ENCODE measurements around the gene TSHZ2.

Gene TSHZ2

DNA sequence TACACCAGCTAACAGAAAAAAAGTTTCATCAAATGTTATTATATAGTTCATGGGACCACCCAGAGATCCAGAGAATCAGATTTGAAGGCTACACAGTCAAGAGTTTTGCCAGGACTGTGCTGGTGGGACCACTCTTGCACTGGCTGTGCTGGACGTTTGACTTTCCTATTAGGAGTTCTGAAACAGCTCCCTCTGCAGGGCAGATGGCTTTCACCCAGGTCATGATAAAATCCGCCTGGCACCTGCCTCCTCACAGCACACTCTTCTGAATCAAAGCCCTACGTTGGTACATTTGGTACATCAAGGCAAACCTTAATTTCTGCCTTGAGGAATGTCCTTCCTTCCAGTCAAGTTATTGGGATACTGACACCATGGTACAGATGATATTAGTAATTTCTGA lies 319.4 kb downstream of the TSHZ2 start:
- DNase-seq: no peak

GRCh38 chr20:53292347-53292746 lies 320.2 kb downstream of the TSHZ2 start:
- no peak for DNase-seq

GRCh38 chr20:53294804-53295203 lies 322.6 kb downstream of the TSHZ2 start:
- DNase-seq: no peak

GRCh38 chr20:53296025-53296424 lies 323.9 kb downstream of the TSHZ2 start:
- DNase-seq: no peak

- DNase-seq: no peak
These were observed 324.4 kb downstream of the TSHZ2 start for GRCh38 chr20:53296451-53297153.

DNA sequence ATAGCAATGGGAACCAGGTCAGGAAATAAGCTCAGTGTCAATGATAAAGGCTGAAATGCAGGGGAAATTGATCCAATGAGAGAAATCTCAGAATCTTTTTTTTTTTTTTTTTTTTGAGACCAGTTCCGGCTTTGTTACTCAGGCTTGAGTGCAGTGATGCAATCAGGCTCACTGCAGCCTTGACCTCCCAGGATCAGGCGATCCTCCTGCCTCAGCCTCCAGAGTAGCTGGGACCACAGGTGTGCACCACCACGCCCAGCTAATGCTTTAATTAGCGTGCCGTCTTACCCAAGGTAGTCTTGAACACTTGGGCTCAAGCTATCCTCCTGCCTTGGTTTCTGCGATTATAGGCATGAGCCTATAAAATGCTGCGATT lies 325.0 kb downstream of the TSHZ2 start:
- DNase-seq: no peak

- no peak for DNase-seq
These were observed 326.1 kb downstream of the TSHZ2 start for GRCh38 chr20:53298260-53298659.

DNA sequence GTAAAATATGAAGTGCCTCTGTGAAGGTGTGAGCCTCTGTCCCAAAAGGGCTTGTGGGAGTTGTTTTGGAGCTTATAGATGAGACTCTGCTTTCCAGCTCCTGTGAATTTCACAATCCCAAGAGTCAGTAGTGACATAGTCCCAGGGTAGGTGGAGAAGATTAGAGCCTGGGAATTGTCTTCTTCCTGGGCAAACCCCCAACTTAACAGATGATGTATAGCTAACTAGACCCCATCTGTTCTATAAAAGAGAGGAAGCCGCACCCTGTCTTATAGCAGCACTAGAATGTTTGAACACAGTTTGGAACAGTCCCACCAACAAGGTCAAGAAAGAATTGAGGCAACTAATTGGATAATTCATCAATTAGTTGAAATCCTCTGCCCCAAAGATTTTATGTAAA lies 326.8 kb downstream of the TSHZ2 start:
- no peak for DNase-seq

- DNase-seq: no peak
These were observed 327.7 kb downstream of the TSHZ2 start for GRCh38 chr20:53299831-53300230.

GRCh38 chr20:53301869-53302268 lies 329.7 kb downstream of the TSHZ2 start:
- no peak for DNase-seq

GRCh38 chr20:53302695-53303412 lies 330.7 kb downstream of the TSHZ2 start:
- no peak for DNase-seq

DNA sequence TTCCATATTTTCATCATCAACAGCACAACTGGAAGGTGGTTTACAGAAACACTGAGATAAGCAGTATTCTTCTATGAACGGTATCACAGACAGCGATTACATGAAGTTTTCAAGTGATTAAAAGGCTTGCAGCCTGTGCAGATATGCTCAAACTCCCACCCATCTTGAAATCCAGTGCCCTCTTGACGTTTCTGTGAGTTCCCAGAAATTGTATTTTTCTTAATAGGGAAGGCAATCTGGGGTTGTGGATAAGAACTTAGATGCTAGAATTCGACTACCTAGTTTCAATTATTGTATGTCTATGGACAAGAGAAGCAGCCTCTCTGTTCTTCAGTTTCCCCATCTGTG lies 331.2 kb downstream of the TSHZ2 start:
- DNase-seq: no peak

DNA sequence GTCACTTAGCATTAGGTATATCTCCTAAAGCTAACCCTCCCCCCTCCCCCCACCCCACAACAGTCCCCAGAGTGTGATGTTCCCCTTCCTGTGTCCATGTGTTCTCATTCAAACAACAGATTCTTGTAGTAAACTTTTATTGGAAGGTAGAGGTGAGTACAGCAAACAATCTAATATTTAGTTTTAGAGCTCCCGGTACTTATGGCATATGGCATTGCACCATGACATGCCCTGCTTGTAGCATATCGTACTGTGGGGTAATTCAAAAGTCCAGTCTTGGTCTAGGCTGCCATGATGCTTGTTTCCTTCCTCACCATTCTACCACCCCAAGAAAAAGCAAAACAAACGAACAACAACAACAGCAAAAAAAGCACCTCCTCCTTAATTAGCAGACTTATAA lies 332.0 kb downstream of the TSHZ2 start:
- DNase-seq: no peak

GRCh38 chr20:53306192-53306805 lies 334.1 kb downstream of the TSHZ2 start:
- no peak for DNase-seq

GRCh38 chr20:53307964-53308597 lies 335.9 kb downstream of the TSHZ2 start:
- no peak for DNase-seq

- no peak for DNase-seq
These were observed 337.4 kb downstream of the TSHZ2 start for GRCh38 chr20:53309515-53309914.

GRCh38 chr20:53312957-53313356 lies 340.8 kb downstream of the TSHZ2 start:
- no peak for DNase-seq

GRCh38 chr20:53316206-53316937 lies 344.2 kb downstream of the TSHZ2 start:
- no peak for DNase-seq

GRCh38 chr20:53319200-53319599 lies 347.0 kb downstream of the TSHZ2 start:
- no peak for DNase-seq

- no peak for DNase-seq
These were observed 347.6 kb downstream of the TSHZ2 start for GRCh38 chr20:53319716-53320115.

GRCh38 chr20:53320701-53321100 lies 348.5 kb downstream of the TSHZ2 start:
- no peak for DNase-seq

DNA sequence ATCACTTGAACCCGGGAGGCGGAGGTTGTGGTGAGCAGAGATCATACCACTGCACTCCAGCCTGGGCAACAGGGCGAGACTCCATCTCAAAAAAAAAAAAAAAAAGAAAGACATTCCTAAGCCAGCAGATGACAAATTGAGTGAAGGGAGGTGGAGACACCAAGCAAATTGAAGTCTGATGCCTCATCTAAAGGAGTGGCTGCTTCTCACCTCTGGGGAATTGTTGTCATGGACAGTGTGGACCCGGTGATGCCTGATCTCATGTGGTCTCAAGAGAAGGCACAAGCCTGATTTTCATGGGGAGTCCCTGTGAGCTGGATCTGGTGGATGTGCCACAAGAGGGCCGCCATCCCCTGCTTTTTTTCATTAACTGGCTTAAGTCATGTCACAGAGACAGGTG lies 349.4 kb downstream of the TSHZ2 start:
- no peak for DNase-seq

DNA sequence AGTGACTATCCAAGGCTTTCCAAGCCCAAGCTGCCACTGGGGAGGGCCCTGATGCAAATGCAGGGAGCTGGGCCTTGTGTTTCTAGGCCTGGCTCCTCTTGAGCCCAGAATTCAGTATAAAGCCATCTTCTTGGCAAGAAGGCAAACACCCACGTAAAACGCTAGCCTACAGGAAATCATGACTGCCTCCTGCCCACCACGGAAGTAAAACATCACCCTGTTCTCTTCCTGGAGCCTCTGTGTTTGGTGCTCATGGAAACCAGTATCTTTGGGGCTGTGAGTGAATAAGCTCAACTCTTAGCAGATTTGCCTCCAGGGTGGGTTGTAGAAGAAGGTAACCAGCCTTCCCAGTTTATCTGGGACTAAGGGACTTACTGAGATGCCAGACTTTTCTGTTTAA lies 350.5 kb downstream of the TSHZ2 start:
- DNase-seq: no peak

All from NCI-H1092 (cell line).